Vagina (tissue), 2 donors: ENCODE measurements around the gene JPH2.

Source experiments
- CTCF ChIP-seq, 3 experiments: fragments of 450-650 bp in 2 of 3; fragments of 200-600 bp in 1 of 3; sonication (generic) in 1 of 3; IDR thresholded peaks; one replicate each; pipeline ENCODE4 v1.5.1; 2017 to 2019; ENCODE audit warnings: antibody characterized with exemption in 3 of 3, mild to moderate bottlenecking in 2 of 3, moderate library complexity in 2 of 3
- POLR2A ChIP-seq, 2 donors: fragments of 450-650 bp; IDR thresholded peaks; one replicate each; pipeline ENCODE4 v1.6.1; 2017; ENCODE audit warnings: antibody characterized with exemption in 2 of 2, mild to moderate bottlenecking in 2 of 2, moderate library complexity in 2 of 2
- POLR2AphosphoS5 ChIP-seq, 2 donors: sonication (generic); formaldehyde crosslinking; IDR thresholded peaks; one replicate each; pipeline ENCODE4 v1.9.0; 2017; ENCODE audit warnings: antibody characterized with exemption in 2 of 2, mild to moderate bottlenecking in 2 of 2, low read depth in 1 of 2; ENCODE audit not compliant: insufficient read depth in 1 of 2

- TF ChIP-seq POLR2AphosphoS5 (IDR thresholded peaks at IDR 0.05; ENCODE audit: insufficient read depth in 1 of 2, low read depth in 1 of 2) (no peak), CTCF (IDR thresholded peaks at IDR 0.05) (no peak), POLR2A (IDR thresholded peaks at IDR 0.05) (no peak)
Measured at GRCh38 chr20:44075191-44075949, 111.6 kb downstream of the JPH2 start.
